Bronchus fibroblast of lung (primary cell): ENCODE data around the gene LSR. TPM values are rescaled to one million over a fixed set of nuclear protein-coding genes. Genes with fewer than 3 reads are reported as not detected.

Experiments
- total RNA-seq: library from RNA; depleted of rRNA; stranded (reverse); fragments of >200 nt; gene quantifications from 2 replicates; pipeline ENCODE4 v1.2.3, GENCODE V29; 2015

The LSR gene
- total RNA-seq = 1.8 and 2.0 TPM in 2 replicates

GRCh38 chr19:35248310-35249145, at the start of gene LSR:
LSR (plus strand) TSS chr19:35249002; CDS start chr19:35249023, 21 bp downstream.

GRCh38 chr19:35228177-35228930, 20.4 kb upstream of the LSR start, which contains the start of gene FAM187B:
FAM187B (minus strand) TSS chr19:35228739; CDS start chr19:35228680, 59 bp downstream.

GRCh38 chr19:35268536-35269437, 20.0 kb downstream of the LSR start, which contains the start of gene USF2:
USF2 (plus strand) TSS chr19:35268962; CDS start chr19:35269102, 140 bp downstream.

GRCh38 chr19:35291916-35292315, 43.1 kb downstream of the LSR start, which contains the start of gene MAG:
MAG (plus strand) TSS chr19:35292161; CDS start chr19:35295409, 3,248 bp downstream.

Other genes starting within 250 kb of the LSR start
- 33.5 and 37.3 TPM in 2 replicates for gene GRAMD1A, start 248.7 kb upstream of the LSR start, total RNA-seq
- 4.0 and 4.3 TPM in 2 replicates for gene SCN1B, start 218.5 kb upstream of the LSR start, total RNA-seq
- gene HPN, start 207.3 kb upstream of the LSR start, total RNA-seq = not detected in 2 replicates
- not detected in 2 replicates for gene FXYD3, start 133.2 kb upstream of the LSR start, total RNA-seq
- gene LGI4, start 113.9 kb upstream of the LSR start, total RNA-seq = not detected in 2 replicates
- gene FXYD1, start 110.2 kb upstream of the LSR start, total RNA-seq = 0.50 and 1.8 TPM in 2 replicates
- gene FXYD7, start 105.7 kb upstream of the LSR start, total RNA-seq = not detected in 2 replicates
- 120 and 124 TPM in 2 replicates for gene FXYD5, start 94.3 kb upstream of the LSR start, total RNA-seq
- not detected in 2 replicates for gene FAM187B, start 20.3 kb upstream of the LSR start, total RNA-seq
- 50.1 and 61.5 TPM in 2 replicates for gene USF2, start 20.0 kb downstream of the LSR start, total RNA-seq
- gene HAMP, start 33.5 kb downstream of the LSR start, total RNA-seq = not detected in 2 replicates
- not detected in 2 replicates for gene MAG, start 43.2 kb downstream of the LSR start, total RNA-seq
- gene CD22, start 80.2 kb downstream of the LSR start, total RNA-seq = under 0.01 TPM in 1 of 2 replicates, not detected in the other
- not detected in 2 replicates for gene FFAR1, start 98.9 kb downstream of the LSR start, total RNA-seq
- not detected in 2 replicates for gene FFAR3, start 109.5 kb downstream of the LSR start, total RNA-seq
- not detected in 2 replicates for gene GPR42, start 122.1 kb downstream of the LSR start, total RNA-seq
- not detected in 2 replicates for gene FFAR2, start 199.3 kb downstream of the LSR start, total RNA-seq
- gene KRTDAP, start 241.5 kb downstream of the LSR start, total RNA-seq = not detected in 2 replicates